Stimulated activated CD8-positive, alpha-beta memory T cell treated with anti-CD3 and anti-CD28 coated beads, Interleukin-2, amount 100 ng/mL, for 48 hours (primary cell): ENCODE data around the gene ZNF804A.

Source experiments
- DNase-seq, 2 donors: peaks; one replicate each; pipeline ENCODE4 v3.0.0-alpha.2; 2020; ENCODE audit warnings: low read depth in 2 of 2

ZNF804A gene

DNA sequence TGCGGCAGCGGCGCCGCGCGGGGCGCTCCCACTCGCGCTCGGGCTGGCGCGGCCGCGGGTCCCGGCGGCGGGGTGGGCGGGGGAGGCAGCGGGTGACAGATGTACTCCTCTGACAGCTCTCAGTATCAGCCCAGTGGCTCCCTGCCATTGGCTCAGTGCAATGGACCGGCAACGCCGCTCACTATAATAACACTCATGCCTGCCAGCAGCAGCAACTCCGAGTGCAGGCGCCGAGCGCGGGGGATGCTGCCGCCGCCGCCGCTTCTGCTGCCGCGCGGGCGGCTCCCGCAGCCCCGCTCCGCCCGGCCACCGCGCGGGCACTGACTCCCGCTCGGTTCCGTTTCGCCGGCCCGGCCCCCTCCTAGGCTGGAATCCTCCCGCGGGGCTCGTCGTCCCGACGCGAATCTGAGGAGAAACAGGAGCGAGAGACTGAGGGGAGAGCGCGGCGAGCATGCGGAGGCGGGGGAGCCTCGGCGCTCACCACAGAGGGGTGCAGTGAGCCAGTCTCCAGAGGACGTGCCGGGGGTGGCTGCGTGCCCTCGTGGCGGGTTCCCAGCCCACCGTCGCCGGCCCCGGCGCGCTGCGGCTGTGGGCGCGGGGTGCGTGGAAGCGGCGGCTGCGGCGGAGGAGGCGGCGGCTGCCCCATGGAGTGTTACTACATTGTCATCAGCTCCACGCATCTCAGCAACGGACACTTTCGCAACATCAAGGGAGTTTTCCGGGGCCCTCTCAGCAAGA, at the start of gene ZNF804A:
TSS of gene ZNF804A (plus strand) at position 214 of the 738 bp plus-strand sequence. CDS start at position 645, 431 bp downstream.
- no peak for DNase-seq

GRCh38 chr2:184549153-184549552, 49.2 kb upstream of the ZNF804A start:
- DNase-seq = no peak

- no peak for DNase-seq
These were observed 46.7 kb upstream of the ZNF804A start for GRCh38 chr2:184551626-184552025.

GRCh38 chr2:184554736-184555135, 43.6 kb upstream of the ZNF804A start:
- DNase-seq = no peak

- DNase-seq = no peak
These were observed 43.0 kb upstream of the ZNF804A start for GRCh38 chr2:184555352-184555751.

GRCh38 chr2:184556639-184557038, 41.7 kb upstream of the ZNF804A start:
- no peak for DNase-seq

GRCh38 chr2:184558713-184559464, 39.4 kb upstream of the ZNF804A start:
- DNase-seq = no peak

- no peak for DNase-seq
These were observed 37.7 kb upstream of the ZNF804A start for GRCh38 chr2:184560603-184561002.

DNA sequence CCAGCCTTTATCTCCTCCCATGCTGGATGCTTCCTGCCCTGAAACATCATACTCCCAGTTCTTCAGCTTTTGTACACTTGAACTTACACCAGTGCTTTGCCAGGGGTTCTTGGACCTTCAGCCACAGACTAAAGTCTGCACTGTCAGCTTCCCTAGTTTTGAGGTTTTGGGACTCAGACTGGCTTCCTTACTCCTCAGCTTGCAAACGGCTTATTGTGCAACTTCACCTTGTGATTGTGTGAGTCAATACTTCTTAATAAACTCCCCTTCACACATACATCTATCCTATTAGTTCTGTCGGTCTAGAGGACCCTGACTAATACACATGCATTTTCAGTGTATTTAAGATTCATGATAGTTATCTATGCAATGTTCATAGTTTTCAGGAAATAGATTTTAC, 35.8 kb upstream of the ZNF804A start:
- no peak for DNase-seq

GRCh38 chr2:184564092-184564491, 34.2 kb upstream of the ZNF804A start:
- no peak for DNase-seq

DNA sequence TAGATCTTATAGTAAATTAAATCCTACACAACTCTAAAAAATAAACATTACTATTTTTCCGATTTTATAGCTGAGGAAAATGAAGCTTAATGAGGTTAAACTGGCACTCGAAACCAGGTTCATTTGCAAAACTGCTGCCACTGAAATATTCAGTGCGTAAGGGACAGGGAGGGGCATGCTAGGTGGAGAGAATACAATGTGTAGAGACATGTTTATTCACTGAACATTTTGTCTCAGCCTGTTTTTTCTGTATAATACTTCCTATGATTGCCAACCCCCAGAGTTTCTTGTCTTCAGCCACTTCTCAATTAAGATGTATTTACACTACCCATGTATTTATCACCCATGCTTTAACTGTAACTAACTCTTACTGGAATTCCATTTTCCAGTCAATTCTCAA, 31.6 kb upstream of the ZNF804A start:
- DNase-seq = no peak

DNA sequence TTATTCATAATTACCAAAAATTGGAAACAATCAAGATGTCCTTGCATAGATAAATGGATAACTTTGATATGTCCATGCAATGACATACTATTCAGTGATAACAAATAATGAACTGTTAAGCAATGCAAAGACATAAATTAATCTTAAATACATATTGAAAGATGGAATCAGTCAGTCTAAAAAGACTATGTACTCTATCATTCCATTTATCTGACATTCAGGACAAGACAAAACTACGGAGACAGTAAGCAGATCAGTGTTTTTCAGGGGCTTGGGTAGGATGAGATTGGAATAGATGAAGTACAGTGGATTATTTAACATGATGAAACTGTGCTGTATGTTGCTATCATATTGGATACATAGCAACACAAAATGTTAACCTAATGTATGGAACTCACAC, 21.3 kb upstream of the ZNF804A start:
- no peak for DNase-seq

DNA sequence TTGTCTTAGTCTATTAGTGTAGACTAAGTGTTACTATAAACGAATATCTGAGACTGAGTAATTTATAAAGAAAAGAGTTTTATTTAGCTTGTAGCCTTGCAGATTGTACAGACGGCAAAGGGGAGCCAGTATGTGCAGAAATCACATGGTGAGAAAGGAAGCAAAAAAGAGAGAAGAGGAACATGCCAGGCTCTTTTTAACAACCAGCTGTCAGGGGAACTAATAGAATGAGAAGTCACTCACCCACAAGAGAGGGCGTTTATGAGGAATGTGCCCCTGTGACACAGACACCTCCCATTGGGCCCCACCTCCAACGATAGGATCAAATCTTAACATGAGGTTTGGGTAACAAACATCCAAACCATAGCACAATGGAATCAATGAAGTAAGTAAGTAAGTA, 20.6 kb upstream of the ZNF804A start:
- no peak for DNase-seq

DNA sequence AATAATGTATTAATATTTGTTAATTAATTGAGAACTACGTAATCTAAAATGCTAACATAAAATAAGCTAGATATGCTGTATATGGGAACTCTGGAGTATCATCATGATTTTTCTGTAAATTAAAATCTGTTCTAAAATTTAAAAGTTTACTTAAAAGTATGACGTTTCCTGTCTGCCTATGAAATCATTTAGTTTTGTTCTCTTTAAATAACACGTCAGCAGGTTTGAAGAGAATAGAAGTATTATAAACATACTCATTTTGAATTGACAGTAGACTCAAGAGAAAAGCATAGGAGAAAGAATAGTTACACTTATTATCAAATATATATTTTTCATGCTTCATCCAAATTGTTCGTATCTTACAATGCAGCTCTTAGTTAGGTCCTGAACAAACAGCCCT, 19.1 kb upstream of the ZNF804A start:
- no peak for DNase-seq

- no peak for DNase-seq
These were observed 16.9 kb upstream of the ZNF804A start for GRCh38 chr2:184581391-184581790.

DNA sequence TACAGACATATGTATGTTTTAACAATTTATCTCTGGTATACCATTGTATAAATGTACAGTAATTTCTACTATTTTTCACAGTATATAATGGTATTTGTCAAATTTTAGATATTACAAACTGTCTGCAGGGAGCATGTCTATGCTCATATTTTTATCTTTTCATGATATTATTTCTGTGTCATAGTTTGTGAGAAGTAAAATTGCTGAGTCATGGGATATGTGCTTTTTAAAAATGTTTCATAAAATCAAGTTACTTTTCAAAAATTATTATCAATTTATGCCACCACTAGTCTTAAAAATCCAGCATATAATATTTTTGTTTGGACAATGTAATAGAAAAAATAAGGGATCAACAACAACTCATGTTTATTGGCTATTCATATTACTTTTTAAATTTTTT, 9.1 kb upstream of the ZNF804A start:
- DNase-seq = no peak

DNA sequence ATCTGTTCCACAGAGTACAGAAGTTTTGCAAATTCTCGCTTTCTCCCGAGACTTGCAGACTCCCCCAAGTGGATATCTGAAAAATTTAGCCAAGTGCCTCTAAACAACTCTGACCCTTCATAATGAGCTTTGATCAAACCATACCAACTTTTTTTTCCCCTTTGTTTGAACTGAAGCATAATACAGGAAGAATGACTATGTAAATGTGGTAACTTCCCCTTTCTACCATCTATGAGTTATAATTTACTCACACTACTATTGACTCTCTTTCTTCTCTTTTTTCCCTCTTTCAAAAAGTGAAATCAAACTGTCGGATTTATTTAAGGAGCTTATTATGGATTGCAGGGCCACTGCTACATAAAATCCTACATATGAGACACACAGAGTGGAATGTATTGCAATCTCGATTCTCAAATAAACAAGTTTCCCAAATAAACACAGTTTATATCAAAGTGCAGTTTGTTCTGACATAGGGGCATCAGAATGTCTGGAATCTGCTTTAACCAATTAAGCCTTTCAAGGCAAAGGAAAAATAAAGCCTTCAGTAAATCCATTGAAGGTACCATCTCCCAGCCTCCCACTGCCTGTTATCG, 1.4 kb upstream of the ZNF804A start:
- no peak for DNase-seq

DNA sequence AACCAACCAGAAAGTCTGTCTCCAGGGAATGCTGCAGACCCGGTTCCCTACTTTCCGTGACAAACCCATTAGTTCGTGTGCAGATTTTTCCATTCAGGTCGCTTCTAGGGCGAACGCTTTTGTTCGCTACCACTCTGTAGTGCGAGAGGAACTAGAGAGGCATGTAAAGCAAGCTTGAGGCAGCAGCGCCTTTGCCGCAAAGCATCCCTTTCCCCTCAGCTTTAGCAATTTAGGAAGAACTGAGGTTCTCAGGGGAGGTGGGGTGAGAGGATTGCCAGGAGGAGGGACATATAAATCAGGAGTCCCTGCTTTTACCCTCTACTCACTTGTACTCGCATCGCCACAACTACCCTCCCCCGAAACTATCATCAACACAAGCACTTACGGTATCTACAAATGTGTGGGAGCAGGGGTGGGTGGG, 748 bp upstream of the ZNF804A start:
- no peak for DNase-seq

DNA sequence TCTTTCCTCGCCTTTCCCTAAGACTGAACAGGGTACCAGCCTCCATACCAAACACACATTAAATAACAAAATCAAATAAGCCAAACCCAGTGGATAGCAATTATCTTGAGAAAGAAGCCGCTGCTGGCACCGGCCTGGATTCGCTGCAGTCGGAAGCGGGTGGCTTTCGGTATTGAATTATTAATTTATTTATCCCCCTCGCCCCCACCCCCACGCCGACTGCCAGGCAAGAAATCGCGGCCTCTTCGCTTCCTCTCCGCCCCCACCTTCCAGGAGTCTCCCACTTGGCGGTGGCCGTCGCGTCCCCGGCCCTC, 370 bp upstream of the ZNF804A start:
- DNase-seq = no peak

GRCh38 chr2:184599054-184599871, 934 bp downstream of the ZNF804A start:
- DNase-seq = no peak

DNA sequence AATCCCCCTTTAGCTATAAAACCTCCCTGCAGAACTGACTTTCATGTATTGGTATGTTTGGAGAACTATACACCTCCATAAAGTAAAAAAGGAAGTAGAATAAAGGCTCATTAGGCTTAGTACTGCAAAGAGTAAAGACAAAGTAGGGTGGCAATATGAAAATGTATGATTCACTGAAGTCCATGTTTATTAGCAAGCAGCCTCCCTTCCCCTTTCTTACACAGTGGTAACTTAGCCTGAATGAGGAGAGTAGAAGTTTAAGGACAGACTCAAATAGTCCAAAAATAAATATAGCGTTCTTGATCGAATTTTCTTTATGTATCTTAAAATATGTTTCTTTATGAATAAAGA, 1.5 kb downstream of the ZNF804A start:
- no peak for DNase-seq

DNA sequence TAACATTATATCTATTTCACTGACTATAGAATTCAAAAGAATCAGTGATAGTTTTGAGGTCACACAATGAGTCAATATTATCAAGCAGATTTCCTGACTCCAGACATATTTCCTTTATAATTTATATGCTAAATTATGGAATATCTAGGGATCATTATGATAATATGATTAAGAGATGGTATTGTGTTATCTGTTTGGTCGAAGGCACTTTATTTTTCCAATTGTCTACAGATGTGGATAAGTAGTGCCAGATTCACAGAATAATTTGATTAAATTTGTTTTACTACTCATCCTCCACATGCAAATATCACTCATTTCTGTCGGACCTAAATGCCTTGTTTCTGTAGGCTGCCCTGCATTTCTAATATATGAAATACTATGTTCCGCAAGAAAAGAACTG, 4.4 kb downstream of the ZNF804A start:
- no peak for DNase-seq
